NCI-H1092 (cell line): ENCODE data around the gene TYW1.
"Not testable (repeated sequence)": the region's sequence is repeated elsewhere in the genome, so short reads cannot be mapped to it uniquely, and the experiment has no call there.

ENCODE experiments used
- DNase-seq: peaks from one replicate; lab custom pipeline; 2025; lab: John Stamatoyannopoulos, UW

Gene TYW1

DNA sequence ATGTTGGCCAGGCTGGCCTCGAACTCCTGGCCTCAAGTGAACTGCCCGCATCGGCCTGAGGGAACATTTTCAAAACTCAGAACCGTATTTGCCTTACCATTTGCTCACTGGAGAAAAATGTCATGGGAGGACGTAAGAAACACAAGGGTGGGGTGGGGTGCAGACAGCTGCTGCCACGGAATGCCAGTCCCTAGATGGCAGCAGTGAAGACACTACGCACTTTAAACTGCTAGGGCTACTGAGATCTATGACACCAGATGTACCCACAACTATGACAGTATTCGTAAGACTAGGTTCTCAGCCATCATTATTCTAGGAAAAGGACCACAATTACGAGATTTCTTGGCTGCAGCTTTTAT lies 2.0 kb upstream of the TYW1 start:
- DNase-seq: not testable (repeated sequence)

GRCh38 chr7:66995050-66995776 lies 1.4 kb upstream of the TYW1 start, which contains the start of gene SBDS:
TSS of gene SBDS (minus strand) at chr7:66995586. CDS start at chr7:66995417, 169 bp downstream.
- peak; percentile 99 for DNase-seq

DNA sequence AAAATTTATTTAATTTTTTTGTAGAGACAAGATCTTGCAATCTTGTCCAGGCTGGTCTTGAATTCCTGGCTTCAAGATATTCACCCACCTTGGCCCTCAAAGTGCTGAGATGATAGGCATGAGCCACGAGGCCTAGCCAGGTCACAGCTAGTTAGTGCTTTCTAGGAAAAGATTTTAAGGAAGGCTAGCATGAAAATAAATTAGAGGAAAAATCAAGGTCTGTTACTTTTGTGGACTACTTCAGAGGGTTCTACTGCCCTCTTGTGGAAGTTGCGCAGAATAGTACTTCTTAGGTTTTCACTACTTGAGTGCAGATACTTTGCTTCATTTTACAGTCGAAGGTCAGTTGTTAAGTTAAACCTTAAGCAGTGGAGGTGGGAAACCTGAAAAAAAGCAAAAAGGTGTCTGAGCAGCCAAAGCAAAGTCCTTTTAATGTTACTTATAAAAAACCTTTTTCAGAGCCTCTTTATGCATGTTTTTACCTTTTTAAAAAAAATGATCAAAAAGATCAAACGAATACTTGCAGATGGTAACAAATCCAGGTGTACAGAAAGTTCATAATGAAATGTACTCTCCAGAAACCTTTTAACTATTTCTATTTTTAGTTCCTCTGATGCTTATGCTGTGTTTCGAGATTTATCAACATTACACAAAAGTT lies 4.1 kb downstream of the TYW1 start:
- DNase-seq: not testable (repeated sequence)

DNA sequence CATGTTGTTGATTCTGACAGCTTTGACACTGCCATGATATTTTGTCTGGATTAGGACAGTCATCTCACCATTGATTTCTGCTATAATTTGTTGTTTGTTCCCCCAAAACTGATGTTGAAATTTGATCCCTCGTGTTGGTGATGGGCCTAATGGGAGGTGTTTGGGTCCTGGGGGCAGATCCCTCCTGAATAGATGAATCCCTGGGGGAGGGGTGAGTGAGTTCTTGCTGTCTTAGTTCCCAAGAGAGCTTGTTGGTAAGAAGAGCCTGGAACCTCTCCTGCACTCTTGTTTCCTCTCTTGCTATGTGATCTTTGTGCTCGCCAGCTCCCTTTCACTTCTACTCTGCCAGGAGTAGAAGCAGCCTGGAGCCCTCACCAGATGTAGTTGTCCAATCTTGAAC lies 7.5 kb downstream of the TYW1 start:
- not testable (repeated sequence) for DNase-seq

DNA sequence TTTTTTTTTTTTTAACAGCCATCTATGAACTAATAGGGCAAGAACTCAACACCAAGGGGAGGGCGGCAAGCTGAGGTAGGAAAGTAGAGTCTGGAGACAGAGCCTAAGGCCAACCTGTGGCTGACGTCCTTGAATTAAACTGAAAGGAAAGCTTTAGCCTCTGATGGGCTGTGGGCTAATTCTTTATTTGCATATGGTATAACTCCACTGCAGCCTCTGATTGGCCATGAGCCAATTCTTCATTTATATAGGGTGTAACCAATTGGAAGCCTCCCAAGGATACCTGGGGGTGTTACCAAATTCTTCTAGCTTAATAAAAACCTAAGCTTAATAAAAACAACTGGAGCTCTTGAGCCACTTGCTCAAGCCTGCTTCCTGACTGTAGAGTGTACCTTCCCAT lies 10.3 kb downstream of the TYW1 start:
- DNase-seq: no peak

- DNase-seq: no peak
Measured at GRCh38 chr7:67008260-67008659, 11.6 kb downstream of the TYW1 start.

GRCh38 chr7:67009677-67010076 lies 13.0 kb downstream of the TYW1 start:
- DNase-seq: not testable (repeated sequence)

- DNase-seq: not testable (repeated sequence)
Measured at GRCh38 chr7:67014076-67014622, 17.5 kb downstream of the TYW1 start.

DNA sequence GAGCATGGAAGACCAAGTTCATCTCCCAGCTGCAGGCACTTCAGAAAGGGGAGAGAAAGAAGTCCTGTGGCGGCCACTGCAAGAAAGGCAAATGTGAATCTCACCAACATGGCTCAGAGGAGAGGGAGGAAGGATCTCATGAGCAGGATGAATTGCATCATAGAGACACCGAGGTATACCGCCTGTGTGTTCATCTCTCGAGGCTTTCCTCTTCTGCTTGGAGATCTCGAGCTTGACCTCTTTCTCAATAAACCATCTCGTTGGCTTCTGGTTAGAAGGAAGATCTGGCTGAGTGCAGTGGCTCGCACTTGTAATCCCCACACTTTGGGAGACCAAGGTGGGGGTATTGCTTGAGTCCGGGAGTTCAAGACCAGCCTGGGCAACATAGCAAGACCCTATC lies 21.3 kb downstream of the TYW1 start:
- not testable (repeated sequence) for DNase-seq

- DNase-seq: no peak
Measured at GRCh38 chr7:67018940-67019339, 22.3 kb downstream of the TYW1 start.

GRCh38 chr7:67019562-67020390 lies 23.1 kb downstream of the TYW1 start:
- peak; percentile 41 for DNase-seq

DNA sequence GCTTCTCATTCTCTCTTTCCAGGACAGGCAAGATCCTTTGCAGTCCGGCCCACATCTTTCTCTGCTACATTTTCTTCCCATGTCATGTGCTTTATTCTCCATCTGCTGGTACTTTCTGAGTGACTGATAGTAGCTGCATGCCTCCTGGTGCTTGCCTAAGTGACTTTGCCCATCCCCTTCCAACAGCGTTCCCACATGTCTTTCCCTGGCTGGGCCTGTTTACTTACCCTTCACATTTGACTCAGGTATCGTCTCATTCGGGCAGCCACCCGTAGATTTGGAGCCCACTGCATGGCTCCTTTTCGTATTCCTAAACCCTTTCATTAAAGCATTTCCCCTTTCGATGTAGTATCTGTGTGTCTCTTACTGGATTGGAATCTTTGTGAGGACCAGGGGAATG lies 24.6 kb downstream of the TYW1 start:
- no peak for DNase-seq

- no peak for DNase-seq
Measured at GRCh38 chr7:67022511-67022910, 25.9 kb downstream of the TYW1 start.

DNA sequence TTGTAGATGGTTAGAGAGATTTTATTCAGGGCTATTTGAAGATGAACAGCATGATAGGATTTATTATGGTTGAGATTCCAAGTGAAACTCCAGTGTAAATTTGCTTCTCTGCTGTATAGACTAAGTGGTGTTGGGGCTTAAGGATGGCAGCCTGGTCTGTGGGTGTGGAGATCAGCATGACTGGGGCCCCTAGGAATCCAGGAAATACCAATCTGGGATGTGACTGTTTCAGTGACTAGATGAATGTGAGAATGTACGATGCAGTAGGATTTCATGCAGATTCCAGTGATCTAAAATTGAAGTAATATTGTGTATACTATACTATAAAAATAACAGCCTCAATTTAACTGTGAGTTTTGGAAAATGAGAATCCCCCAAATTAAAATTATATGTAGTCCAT lies 28.8 kb downstream of the TYW1 start:
- DNase-seq: not testable (repeated sequence)

GRCh38 chr7:67031685-67032084 lies 35.1 kb downstream of the TYW1 start:
- not testable (repeated sequence) for DNase-seq

DNA sequence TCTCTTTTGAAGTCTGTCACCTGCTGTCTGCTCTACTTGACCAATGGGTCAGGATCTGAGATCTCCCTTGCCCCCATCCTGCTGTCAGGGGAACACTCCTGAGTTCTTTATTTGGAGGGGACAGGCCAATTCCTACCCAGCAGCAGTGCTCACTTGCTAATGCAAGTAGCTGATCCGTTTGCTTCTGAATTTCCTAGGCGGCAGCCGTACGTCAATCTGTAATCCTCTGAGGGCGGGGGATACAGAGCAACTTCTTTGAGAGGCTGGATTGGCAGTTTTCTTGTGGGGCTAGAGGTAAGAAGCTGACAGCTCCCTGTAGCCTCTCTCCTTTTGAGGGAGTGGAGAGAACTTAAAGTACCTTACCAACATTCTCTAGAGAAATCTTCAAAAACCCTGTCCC lies 36.6 kb downstream of the TYW1 start:
- DNase-seq: no peak

- DNase-seq: peak; percentile 54
Measured at GRCh38 chr7:67036432-67037395, 40.1 kb downstream of the TYW1 start.

DNA sequence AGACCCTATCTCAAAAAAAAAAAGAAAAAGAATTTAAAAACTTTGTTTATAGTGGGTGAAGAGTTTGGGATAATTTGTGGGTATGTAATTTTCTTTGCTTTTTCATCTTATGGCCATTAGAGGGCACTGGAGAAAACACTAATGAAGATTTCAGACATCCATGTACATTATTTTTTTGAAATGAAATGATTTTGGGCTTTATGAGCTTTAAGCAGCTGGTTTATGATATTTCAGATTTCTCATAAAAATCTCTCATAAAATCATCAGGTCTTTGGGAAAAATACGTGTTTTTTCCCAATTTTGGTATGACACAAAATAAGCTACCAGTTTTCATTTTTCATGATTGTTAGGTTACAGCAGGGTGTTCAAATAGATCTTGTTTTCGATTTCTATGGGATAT lies 44.2 kb downstream of the TYW1 start:
- not testable (repeated sequence) for DNase-seq

- not testable (repeated sequence) for DNase-seq
Measured at GRCh38 chr7:67042781-67043558, 46.3 kb downstream of the TYW1 start.

- DNase-seq: not testable (repeated sequence)
Measured at GRCh38 chr7:67043559-67043930, 46.9 kb downstream of the TYW1 start.
